ENCODE measurements around the gene TBCD.
A peak's percentile ranks its signal among the peaks of the same experiment; 100 is the strongest.

The TBCD gene

GRCh38 chr17:82732118-82732743 lies 19.6 kb upstream of the TBCD start:
- no peak for TF ChIP-seq CTCF (IDR thresholded peaks at IDR 0.05; ENCODE audit: low read depth, low read length)
- no peak for DNase-seq (ENCODE audit: low read depth in 2 of 2)
- no peak overlapping the region for H3K4me3 ChIP-seq (replicated peaks in 1 of 2; ENCODE audit: low read depth in 2 of 2, low read length in 2 of 2)

GRCh38 chr17:82734987-82735866 lies 16.6 kb upstream of the TBCD start, which contains the start of gene FN3K:
Gene FN3K, plus strand, starts transcription at chr17:82735615. Its CDS starts 22 bp downstream, at chr17:82735637.
- TF ChIP-seq CTCF (IDR thresholded peaks at IDR 0.05; ENCODE audit: low read depth, low read length), result no peak
- DNase-seq (ENCODE audit: low read depth in 2 of 2), result peak; percentile 64 to 85
- H3K4me3 ChIP-seq (replicated peaks in 1 of 2; ENCODE audit: low read depth in 2 of 2, low read length in 2 of 2), result peak within 1 kb of the TSS; percentile 42 to 57

- DNase-seq (ENCODE audit: low read depth in 2 of 2), result no peak
- no peak for TF ChIP-seq CTCF (IDR thresholded peaks at IDR 0.05; ENCODE audit: low read depth, low read length)
- H3K4me3 ChIP-seq (replicated peaks in 1 of 2; ENCODE audit: low read depth in 2 of 2, low read length in 2 of 2), result no peak overlapping the region
Observed at GRCh38 chr17:82736511-82737185, 15.2 kb upstream of the TBCD start.

- peak; percentile 27 to 66 for DNase-seq (ENCODE audit: low read depth in 2 of 2)
- TF ChIP-seq CTCF (IDR thresholded peaks at IDR 0.05; ENCODE audit: low read depth, low read length), result no peak
- H3K4me3 ChIP-seq (replicated peaks in 1 of 2; ENCODE audit: low read depth in 2 of 2, low read length in 2 of 2), result no peak overlapping the region
Observed at GRCh38 chr17:82737967-82738877, 13.6 kb upstream of the TBCD start.

- H3K4me3 ChIP-seq (replicated peaks in 1 of 2; ENCODE audit: low read depth in 2 of 2, low read length in 2 of 2), result no peak overlapping the region
- peak in 1 of 2 donors; percentile 23 for DNase-seq (ENCODE audit: low read depth in 2 of 2)
- TF ChIP-seq CTCF (IDR thresholded peaks at IDR 0.05; ENCODE audit: low read depth, low read length), result no peak
Observed at GRCh38 chr17:82740906-82741759, 10.7 kb upstream of the TBCD start.

Measured in cardiac fibroblast (primary cell).